Activated CD4-positive, alpha-beta memory T cell treated with anti-CD3 and anti-CD28 coated beads, Interleukin-2, amount 10 ng/mL, durations not matched to agents 7 days and 5 days (primary cell): ENCODE results near the gene NUDT9. TPM values are rescaled to one million over a fixed set of nuclear protein-coding genes. Genes with fewer than 3 reads are reported as not detected.

Source experiments
- CTCF ChIA-PET: fragments of 350-600 bp; sonication (Branson Sonifier 250); formaldehyde crosslinking; loops from one replicate; lab custom pipeline; 2021; ENCODE audit warnings: antibody characterized with exemption, inconsistent platforms; lab: Charles Lee
- POLR2A ChIA-PET: fragments of 350-600 bp; sonication (Branson Sonifier 250); formaldehyde crosslinking; loops from one replicate; lab custom pipeline; 2021; ENCODE audit warnings: antibody characterized with exemption; lab: Charles Lee
- DNase-seq: peaks from one replicate; pipeline ENCODE4 v3.0.0-alpha.2; 2020
- H3K27ac Mint-ChIP-seq: one replicate; pipeline ENCODE4 v1.8.0; 2021; ENCODE audit warnings: mild to moderate bottlenecking, mixed read lengths
- H3K27me3 Mint-ChIP-seq: one replicate; pipeline ENCODE4 v1.8.0; 2021; ENCODE audit warnings: mixed read lengths
- H3K36me3 Mint-ChIP-seq: one replicate; pipeline ENCODE4 v1.8.0; 2021; ENCODE audit warnings: low read depth, mixed read lengths
- H3K4me1 Mint-ChIP-seq: one replicate; pipeline ENCODE4 v1.8.0; 2021; ENCODE audit warnings: mixed read lengths
- H3K4me3 Mint-ChIP-seq: one replicate; pipeline ENCODE4 v1.8.0; 2021; ENCODE audit warnings: mild to moderate bottlenecking, mixed read lengths
- H3K9me3 Mint-ChIP-seq: one replicate; pipeline ENCODE4 v1.8.0; 2021; ENCODE audit warnings: mixed read lengths
- total RNA-seq, 2 experiments: library from RNA; stranded (reverse); gene quantifications; one replicate each; pipeline ENCODE4 v1.2.3, GENCODE V29; 2021

Gene NUDT9
- total RNA-seq, 2 experiments from 2014 or later, result 7.4 to 8.4 TPM

DNA sequence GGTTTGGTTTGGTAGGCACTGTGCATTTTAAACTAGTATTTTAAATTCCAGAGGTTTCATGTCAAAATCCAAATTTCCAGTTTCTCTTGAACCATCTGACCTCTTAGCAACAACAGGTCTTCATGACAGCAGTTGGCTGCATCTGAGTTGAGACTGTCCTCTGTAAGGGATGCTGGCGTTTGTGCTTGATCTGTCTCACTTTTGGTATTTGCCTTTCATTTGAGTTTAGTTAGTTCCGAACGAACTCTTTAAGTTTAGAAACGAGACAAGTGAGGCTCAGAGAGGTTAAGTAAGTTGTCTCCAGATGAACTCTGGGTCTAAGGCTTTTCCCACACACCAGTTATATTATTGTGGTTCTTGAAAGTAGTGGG lies 77.7 kb downstream of the NUDT9 start:
- DNase-seq, result no peak
- Mint-ChIP-seq H3K4me3 (no peak overlapping the region), H3K36me3 (no peaks in the 10 kb centered on the region), H3K27me3 (no peaks in the 10 kb centered on the region), H3K4me1 (peaks cover 26% of the 10 kb centered on the region), H3K27ac (peak overlapping the region; percentile 40), H3K9me3 (no peaks in the 10 kb centered on the region)
- ChIA-PET CTCF (interaction anchor here (0.6 to 1.4 kb wide), 2 partner anchors 489 to 858 kb away, joined by 3 read pairs; no protein-coding TSS in a partner anchor), POLR2A (no interaction called here)

DNA sequence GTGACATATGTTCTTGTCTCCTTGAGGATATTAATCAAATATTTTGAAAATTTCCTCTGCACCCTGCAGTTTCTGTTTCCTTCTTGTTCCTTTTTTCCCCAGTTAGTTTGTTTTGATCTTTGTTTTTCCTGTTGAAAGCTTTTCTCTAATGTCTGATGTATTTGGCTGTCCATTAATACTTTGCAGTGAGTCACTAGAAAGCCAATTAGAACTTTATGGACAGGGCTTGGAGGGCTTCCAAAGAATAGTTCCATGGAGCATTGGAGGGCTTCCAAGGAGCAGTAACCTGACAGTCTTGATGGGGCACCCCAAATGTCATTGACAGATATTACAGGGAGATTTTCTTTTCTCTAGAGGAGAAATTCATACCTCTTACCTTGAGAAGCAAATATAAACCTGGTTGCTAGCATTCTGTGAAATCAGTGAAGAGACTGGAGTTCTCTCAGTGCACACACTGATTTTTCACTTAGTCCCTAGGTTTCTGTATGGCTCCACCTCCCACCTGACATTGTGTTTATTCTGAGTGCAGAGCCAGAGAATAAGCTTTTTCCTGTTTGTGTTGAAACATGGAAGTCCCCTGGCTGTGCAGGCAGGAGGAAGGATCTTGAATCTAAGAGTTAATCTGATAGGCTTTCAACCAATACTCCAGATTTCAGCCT lies 80.3 kb downstream of the NUDT9 start:
- ChIA-PET CTCF (no interaction called here), POLR2A (no interaction called here)
- H3K4me1 Mint-ChIP-seq, result peaks cover 26% of the 10 kb centered on the region
- H3K27me3 Mint-ChIP-seq, result no peaks in the 10 kb centered on the region
- H3K27ac Mint-ChIP-seq, result no peak overlapping the region
- no peaks in the 10 kb centered on the region for H3K9me3 Mint-ChIP-seq
- H3K36me3 Mint-ChIP-seq, result no peaks in the 10 kb centered on the region
- H3K4me3 Mint-ChIP-seq, result no peak overlapping the region
- no peak for DNase-seq

DNA sequence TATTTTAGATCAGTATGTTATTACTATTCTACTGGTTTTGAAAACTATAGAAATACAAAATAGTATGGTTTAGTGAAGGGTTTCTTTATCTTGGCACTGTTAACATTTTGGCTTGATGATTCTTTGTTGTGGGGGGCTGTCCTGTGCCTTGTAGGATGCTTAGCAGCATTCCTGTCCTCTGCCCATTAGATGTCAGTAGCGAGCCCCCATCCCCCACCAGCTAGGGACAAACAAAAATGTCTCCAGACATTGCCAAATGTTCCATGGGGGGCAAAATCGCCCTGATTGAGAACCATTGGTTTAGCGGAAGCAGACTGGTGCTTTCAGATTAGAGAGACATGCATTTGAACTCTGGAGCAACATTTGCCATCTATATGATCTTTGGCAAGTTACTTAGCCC lies 83.5 kb downstream of the NUDT9 start:
- no peaks in the 10 kb centered on the region for H3K27me3 Mint-ChIP-seq
- CTCF ChIA-PET, result no interaction called here
- H3K27ac Mint-ChIP-seq, result no peak overlapping the region
- peaks cover 4% of the 10 kb centered on the region for H3K4me1 Mint-ChIP-seq
- no peaks in the 10 kb centered on the region for H3K36me3 Mint-ChIP-seq
- POLR2A ChIA-PET, result no interaction called here
- DNase-seq, result no peak
- H3K9me3 Mint-ChIP-seq, result no peaks in the 10 kb centered on the region
- no peak overlapping the region for H3K4me3 Mint-ChIP-seq

DNA sequence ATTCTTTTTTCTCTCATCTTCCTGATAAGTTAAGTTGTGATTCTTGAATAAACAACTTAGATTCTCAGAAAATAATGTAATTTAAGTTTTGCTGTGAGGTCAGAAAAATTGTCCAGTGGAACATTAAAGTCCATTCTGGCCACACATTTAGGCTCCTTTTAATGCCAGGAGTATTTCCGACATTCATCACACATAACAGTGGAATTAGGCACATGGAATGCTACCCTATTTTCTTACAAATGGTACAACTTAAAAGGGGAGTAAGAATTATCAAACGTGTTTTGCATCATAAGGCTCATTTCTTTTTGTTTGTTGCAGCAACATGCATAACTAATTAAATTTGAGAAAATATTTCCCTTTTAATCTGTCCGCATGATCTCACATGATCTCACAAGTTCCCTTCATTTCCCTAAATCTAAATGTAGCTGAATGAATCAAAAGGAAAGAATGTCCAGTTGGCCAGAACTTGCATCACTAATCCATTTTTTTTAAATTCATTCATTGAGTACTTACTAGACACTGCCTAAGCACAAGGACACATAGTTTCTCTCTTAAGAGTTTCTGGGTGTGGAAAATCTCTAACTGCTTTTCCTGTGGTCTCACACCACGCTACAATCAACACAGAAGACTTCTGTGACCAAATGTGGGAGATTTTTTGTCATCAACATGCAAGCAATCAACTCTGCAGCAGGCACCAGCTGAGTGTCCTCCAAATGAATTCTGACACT lies 84.8 kb downstream of the NUDT9 start:
- no peaks in the 10 kb centered on the region for H3K36me3 Mint-ChIP-seq
- H3K4me1 Mint-ChIP-seq, result no peaks in the 10 kb centered on the region
- no peak for DNase-seq
- no peaks in the 10 kb centered on the region for H3K27me3 Mint-ChIP-seq
- H3K27ac Mint-ChIP-seq, result no peak overlapping the region
- CTCF ChIA-PET, result no interaction called here
- no peak overlapping the region for H3K4me3 Mint-ChIP-seq
- H3K9me3 Mint-ChIP-seq, result no peaks in the 10 kb centered on the region
- POLR2A ChIA-PET, result no interaction called here

Other genes with a start within 250 kb of the NUDT9 start
- gene KLHL8, start 202.0 kb upstream of the NUDT9 start, total RNA-seq, result 1 to 10 TPM; 9.1 to 9.8 TPM
- gene HSD17B13, start 99.7 kb upstream of the NUDT9 start, total RNA-seq, result under 1 TPM; 0.10 to 0.30 TPM
- gene HSD17B11, start 31.4 kb upstream of the NUDT9 start, total RNA-seq, result 10 to 100 TPM; 39.5 to 44.3 TPM
- not detected for gene SPARCL1, start 106.8 kb downstream of the NUDT9 start, total RNA-seq
- not detected for gene DSPP, start 186.0 kb downstream of the NUDT9 start, total RNA-seq
- not detected for gene DMP1, start 227.7 kb downstream of the NUDT9 start, total RNA-seq